CD14-positive monocyte (primary cell): ENCODE results near the gene USP3. TPM values are rescaled to one million over a fixed set of nuclear protein-coding genes. Genes with fewer than 3 reads are reported as not detected.

Source experiments
- DNase-seq, 3 donors: peaks; one replicate each; pipeline ENCODE4 v3.0.0-alpha.2; 2011 to 2022
- H2AFZ ChIP-seq: 2 replicates; pipeline ENCODE4 v1.6.0; 2012; ENCODE audit warnings: mild to moderate bottlenecking, low read depth, low read length, inconsistent platforms; ENCODE audit not compliant: insufficient read depth, poor library complexity, severe bottlenecking
- H3K27ac ChIP-seq, 2 donors: 1 replicate in 1 of 2; 2 replicates in 1 of 2; pipeline ENCODE4 v1.5.1; 2012 to 2013; ENCODE audit warnings: low read length in 2 of 2, control low read depth in 1 of 2, inconsistent platforms in 1 of 2, low read depth in 1 of 2, mild to moderate bottlenecking in 1 of 2
- H3K27me3 ChIP-seq, 2 donors: one replicate each; pipeline versions ENCODE4 v1.6.0 to v1.6.1; 2011 to 2013; ENCODE audit warnings: low read length in 2 of 2; ENCODE audit not compliant: control insufficient read depth in 2 of 2, insufficient read depth in 2 of 2
- H3K36me3 ChIP-seq, 2 donors: replicated peaks in 1 of 2; 1 replicate in 1 of 2; 2 replicates in 1 of 2; pipeline versions ENCODE4 v1.5.1 to v1.6.1; 2012 to 2013; ENCODE audit warnings: low read length in 2 of 2, control low read depth in 1 of 2, inconsistent platforms in 1 of 2, mild to moderate bottlenecking in 1 of 2; ENCODE audit not compliant: insufficient read depth in 2 of 2, control insufficient read depth in 1 of 2
- H3K4me1 ChIP-seq, 2 donors: 1 replicate in 1 of 2; 2 replicates in 1 of 2; pipeline versions ENCODE4 v1.5.1 to v1.6.1; 2012 to 2013; ENCODE audit warnings: low read length in 2 of 2, control low read depth in 1 of 2, inconsistent platforms in 1 of 2, mild to moderate bottlenecking in 1 of 2, moderate library complexity in 1 of 2; ENCODE audit not compliant: insufficient read depth in 2 of 2, control insufficient read depth in 1 of 2
- H3K4me2 ChIP-seq: replicated peaks from 2 replicates; pipeline ENCODE3; 2012; ENCODE audit warnings: low read length, moderate library complexity, mild to moderate bottlenecking; ENCODE audit not compliant: poor library complexity, severe bottlenecking; ENCODE audit errors: extremely low read depth
- H3K4me3 ChIP-seq, 3 experiments: fragments of 200-600 bp in 1 of 3; sonication (generic) in 1 of 3; replicated peaks in 1 of 3; 1 replicate in 2 of 3; 2 replicates in 1 of 3; pipeline ENCODE4 v1.5.1; 2011 to 2013; ENCODE audit warnings: low read length in 3 of 3, mild to moderate bottlenecking in 3 of 3, control low read depth in 2 of 3, low read depth in 2 of 3, inconsistent platforms in 1 of 3, moderate library complexity in 1 of 3
- H3K79me2 ChIP-seq: 2 replicates; pipeline ENCODE4 v1.6.0; 2012; ENCODE audit warnings: mild to moderate bottlenecking, control low read depth, inconsistent platforms, low read length, moderate library complexity; ENCODE audit not compliant: insufficient read depth
- H3K9ac ChIP-seq: 2 replicates; pipeline ENCODE4 v1.6.0; 2017; ENCODE audit warnings: low read length, mild to moderate bottlenecking; ENCODE audit not compliant: insufficient read depth, poor library complexity, severe bottlenecking
- H3K9me3 ChIP-seq, 2 donors: replicated peaks in 1 of 2; 1 replicate in 1 of 2; 2 replicates in 1 of 2; pipeline versions ENCODE4 v1.5.1 to v1.6.1; 2012 to 2013; ENCODE audit warnings: low read length in 2 of 2, control low read depth in 1 of 2; ENCODE audit not compliant: control insufficient read depth in 1 of 2, insufficient read depth in 1 of 2
- H4K20me1 ChIP-seq: 2 replicates; pipeline ENCODE4 v1.6.0; 2012; ENCODE audit warnings: mild to moderate bottlenecking, low read length, control low read depth, moderate library complexity; ENCODE audit not compliant: insufficient read depth
- H3K27ac Mint-ChIP-seq, 7 donors: one replicate each; pipeline ENCODE4 v1.8.0; 2020; ENCODE audit warnings: mild to moderate bottlenecking in 7 of 7, mixed read lengths in 7 of 7, moderate library complexity in 6 of 7, inconsistent platforms in 2 of 7
- H3K27me3 Mint-ChIP-seq, 3 donors: one replicate each; pipeline ENCODE4 v1.8.0; 2021 to 2022; ENCODE audit warnings: low read depth in 3 of 3, mild to moderate bottlenecking in 3 of 3, mixed read lengths in 3 of 3, moderate library complexity in 3 of 3, inconsistent platforms in 1 of 3
- H3K36me3 Mint-ChIP-seq, 2 donors: one replicate each; pipeline ENCODE4 v1.8.0; 2020; ENCODE audit warnings: mixed read lengths in 2 of 2, inconsistent platforms in 1 of 2, mild to moderate bottlenecking in 1 of 2
- H3K4me1 Mint-ChIP-seq: one replicate; pipeline ENCODE4 v1.8.0; 2020; ENCODE audit warnings: mild to moderate bottlenecking, mixed read lengths
- H3K4me3 Mint-ChIP-seq, 2 donors: one replicate each; pipeline ENCODE4 v1.8.0; 2020; ENCODE audit warnings: mild to moderate bottlenecking in 2 of 2, mixed read lengths in 2 of 2, moderate library complexity in 1 of 2
- H3K9me3 Mint-ChIP-seq, 7 donors: one replicate each; pipeline ENCODE4 v1.8.0; 2020 to 2022; ENCODE audit warnings: mixed read lengths in 7 of 7, mild to moderate bottlenecking in 6 of 7, moderate library complexity in 6 of 7, inconsistent platforms in 2 of 7
- CTCF ChIP-seq: fragments of 200-600 bp; IDR thresholded peaks from one replicate; pipeline ENCODE4 v1.8.0; 2022; ENCODE audit warnings: antibody characterized with exemption, mild to moderate bottlenecking
- WGBS: methylation state at CpG from one replicate; pipeline ENCODE4 v1.1.5; 2013; ENCODE audit warnings: missing lambda C conversion rate; ENCODE audit not compliant: insufficient coverage; 5-methylcytosine and 5-hydroxymethylcytosine counted together
- intact Hi-C, 2 donors: fragments of 100-400 bp; cut with micrococcal nuclease; formaldehyde crosslinking; loops; one replicate each; pipeline versions ENCODE4 v1.15.0 to v1.15.1; 2023
- polyA plus RNA-seq, 3 donors: library from polyadenylated mRNA; depleted of rRNA in 1 of 3; unstranded in 2 of 3; stranded (reverse) in 1 of 3; fragments of 300-500 nt in 2 of 3; fragments of >200 nt in 1 of 3; fragmentation: Illumina TruSeq in 2 of 3; gene quantifications; 1 replicate in 2 of 3; 2 replicates in 1 of 3; pipeline ENCODE4 v1.2.3, GENCODE V29; 2012 to 2021

Gene USP3
- polyA plus RNA-seq, 3 donors: 91.4 to 167 (median 122) TPM

DNA sequence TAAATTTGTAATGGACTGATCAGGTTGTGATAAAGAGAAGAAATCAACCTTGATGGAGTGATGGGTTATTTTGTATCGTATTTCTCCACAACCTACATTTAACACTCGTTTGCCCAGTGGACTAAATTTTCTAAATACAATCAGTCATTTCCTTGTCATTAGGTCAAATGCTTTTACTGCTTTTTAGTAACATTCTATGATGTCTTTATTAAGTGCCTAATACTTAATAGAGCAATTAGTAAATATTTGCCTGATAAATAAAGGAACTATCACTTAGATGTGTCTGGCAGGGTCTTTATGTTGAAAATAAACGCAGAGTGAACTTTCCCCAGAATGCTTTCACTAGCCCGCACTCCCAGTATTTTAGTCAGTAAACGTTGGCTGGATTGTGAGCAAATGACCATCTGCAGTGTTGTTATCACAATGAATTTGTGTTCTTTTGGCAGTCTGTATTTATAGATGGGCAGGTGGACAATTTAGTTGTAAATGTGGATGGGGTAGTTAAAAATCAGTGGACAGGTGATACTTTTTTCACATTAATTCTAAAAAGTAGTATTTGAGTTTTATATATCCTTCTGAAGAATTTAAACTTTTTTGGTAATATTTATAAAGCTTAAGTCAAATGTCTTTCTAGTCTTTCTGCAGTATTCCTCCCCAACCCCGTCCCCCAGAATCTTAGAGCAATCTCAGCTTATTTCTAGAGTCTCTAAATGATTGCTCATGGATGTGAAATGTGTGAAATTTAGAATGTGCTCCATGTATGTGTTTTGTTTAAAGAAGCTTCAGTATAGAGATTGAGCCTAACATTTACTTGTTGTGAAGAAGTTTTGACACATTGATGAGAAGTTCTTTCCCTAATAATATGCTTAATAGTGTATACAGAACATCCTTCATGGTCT is 4.9 kb downstream of the USP3 start:
- WGBS: no CpG with 5 or more reads among the region's 6 CpGs
- Histone ChIP-seq H3K27me3 (no peaks in the 10 kb centered on the region), H3K27ac (peak overlapping the region in 1 of 2 donors; percentile 89), H3K36me3 (no peaks in the 10 kb centered on the region), H4K20me1 (peaks cover 88% of the 10 kb centered on the region), H3K4me1 (peaks cover 73 to 85% of the 10 kb centered on the region in 2 donors), H3K4me3 (peak overlapping the region in 1 of 3 experiments; percentile 92), H3K4me2 (peak overlapping the region; percentile 91), H3K79me2 (peaks cover 99% of the 10 kb centered on the region), H3K9me3 (no peaks in the 10 kb centered on the region), H2AFZ (no peak overlapping the region), H3K9ac (no peak overlapping the region)
- TF ChIP-seq CTCF: no peak
- intact Hi-C loops: loop anchor here (5.0 to 10.0 kb wide), 3 partner anchors 33 to 315 kb away; no protein-coding TSS in a partner anchor
- peak overlapping the region; percentile 2 to 88 (median 71) for H3K27ac Mint-ChIP-seq
- DNase-seq: no peak
- no peaks in the 10 kb centered on the region for H3K9me3 Mint-ChIP-seq
- peaks cover 0 to 2% (median 0%) of the 10 kb centered on the region in 3 donors for H3K27me3 Mint-ChIP-seq
- peaks cover 4 to 11% of the 10 kb centered on the region in 2 donors for H3K36me3 Mint-ChIP-seq
- peaks cover 73% of the 10 kb centered on the region for H3K4me1 Mint-ChIP-seq
- H3K4me3 Mint-ChIP-seq: peak overlapping the region in 1 of 2 donors; percentile 48

- Histone ChIP-seq H3K4me2 (peak overlapping the region; percentile 91), H3K9me3 (no peaks in the 10 kb centered on the region), H3K36me3 (no peaks in the 10 kb centered on the region), H3K27ac (peak overlapping the region in 1 of 2 donors; percentile 89), H2AFZ (no peak overlapping the region), H3K4me1 (peaks cover 80 to 95% of the 10 kb centered on the region in 2 donors), H4K20me1 (peaks cover 97% of the 10 kb centered on the region), H3K4me3 (peak overlapping the region in 1 of 3 experiments; percentile 92), H3K9ac (no peak overlapping the region), H3K79me2 (peaks cover 100% of the 10 kb centered on the region), H3K27me3 (no peaks in the 10 kb centered on the region)
- Mint-ChIP-seq H3K36me3 (peaks cover 4 to 11% of the 10 kb centered on the region in 2 donors), H3K27me3 (peaks cover 0 to 2% (median 0%) of the 10 kb centered on the region in 3 donors), H3K4me3 (peak overlapping the region; percentile 27 to 47), H3K4me1 (peaks cover 81% of the 10 kb centered on the region), H3K27ac (peak overlapping the region; percentile 61 to 88 (median 83)), H3K9me3 (no peaks in the 10 kb centered on the region)
- TF ChIP-seq CTCF: no peak
- peak in 2 of 3 donors; percentile 72 to 77 for DNase-seq
- intact Hi-C loops: loop anchor here (5.0 to 10.0 kb wide), 3 partner anchors 32 to 315 kb away; no protein-coding TSS in a partner anchor
- WGBS: no CpG with 5 or more reads among the region's 5 CpGs
These were observed 5.9 kb downstream of the USP3 start for GRCh38 chr15:63509955-63510940.
